ENCODE measurements around the gene NSD2.

DNA sequence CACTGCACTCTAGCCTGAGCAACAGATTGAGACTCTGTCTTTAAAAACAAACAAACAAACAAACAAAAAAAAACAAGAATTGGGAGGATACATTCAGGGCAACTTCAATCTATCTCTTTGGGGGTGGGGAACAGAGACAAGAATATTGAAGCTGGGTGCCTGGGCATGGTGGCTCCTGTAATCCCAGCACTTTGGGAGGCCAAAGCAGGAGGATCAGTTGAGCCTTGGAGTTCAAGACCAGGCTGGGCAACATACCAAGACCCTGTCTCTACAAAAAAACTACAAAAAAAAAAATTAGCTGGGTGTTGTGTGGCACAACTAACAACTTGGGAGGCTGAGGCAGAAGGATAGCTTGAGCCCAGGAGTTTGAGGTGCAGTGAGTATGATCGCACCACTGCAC lies 16.4 kb upstream of the NSD2 start:
- no peak for TF ChIP-seq EZH2 (IDR thresholded peaks at IDR 0.05; ENCODE audit: low read length, missing control alignments)
- TF ChIP-seq, protein P1, sequence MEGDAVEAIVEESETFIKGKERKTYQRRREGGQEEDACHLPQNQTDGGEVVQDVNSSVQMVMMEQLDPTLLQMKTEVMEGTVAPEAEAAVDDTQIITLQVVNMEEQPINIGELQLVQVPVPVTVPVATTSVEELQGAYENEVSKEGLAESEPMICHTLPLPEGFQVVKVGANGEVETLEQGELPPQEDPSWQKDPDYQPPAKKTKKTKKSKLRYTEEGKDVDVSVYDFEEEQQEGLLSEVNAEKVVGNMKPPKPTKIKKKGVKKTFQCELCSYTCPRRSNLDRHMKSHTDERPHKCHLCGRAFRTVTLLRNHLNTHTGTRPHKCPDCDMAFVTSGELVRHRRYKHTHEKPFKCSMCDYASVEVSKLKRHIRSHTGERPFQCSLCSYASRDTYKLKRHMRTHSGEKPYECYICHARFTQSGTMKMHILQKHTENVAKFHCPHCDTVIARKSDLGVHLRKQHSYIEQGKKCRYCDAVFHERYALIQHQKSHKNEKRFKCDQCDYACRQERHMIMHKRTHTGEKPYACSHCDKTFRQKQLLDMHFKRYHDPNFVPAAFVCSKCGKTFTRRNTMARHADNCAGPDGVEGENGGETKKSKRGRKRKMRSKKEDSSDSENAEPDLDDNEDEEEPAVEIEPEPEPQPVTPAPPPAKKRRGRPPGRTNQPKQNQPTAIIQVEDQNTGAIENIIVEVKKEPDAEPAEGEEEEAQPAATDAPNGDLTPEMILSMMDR (conservative IDR thresholded peaks at IDR 0.05 in 1 of 2, IDR thresholded peaks at IDR 0.05 in 1 of 2; ENCODE audit: low read depth in 1 of 2, low read length in 2 of 2): no peak

Data from fibroblast of lung (primary cell).